Left ventricle myocardium inferior (tissue), 1 donor: Measurements from ENCODE around the gene DSCAML1. TPM values are rescaled to one million over a fixed set of nuclear protein-coding genes. Genes with fewer than 3 reads are reported as not detected.

Experiments
- DNase-seq: peaks from one replicate; pipeline ENCODE4 v3.0.0-alpha.2; 2020
- H3K27ac ChIP-seq: fragments of 200-600 bp; replicated peaks from 2 replicates; pipeline ENCODE4 v1.8.0; 2021
- H3K27me3 ChIP-seq: fragments of 200-600 bp; 2 replicates; pipeline ENCODE4 v1.8.0; 2021; ENCODE audit warnings: low read depth
- H3K36me3 ChIP-seq: fragments of 200-600 bp; 2 replicates; pipeline ENCODE4 v1.8.0; 2021
- H3K4me1 ChIP-seq: fragments of 200-600 bp; 2 replicates; pipeline ENCODE4 v1.8.0; 2021
- H3K4me3 ChIP-seq: fragments of 200-600 bp; 2 replicates; pipeline ENCODE4 v1.8.0; 2021; ENCODE audit warnings: mild to moderate bottlenecking, moderate library complexity
- H3K9me3 ChIP-seq: fragments of 200-600 bp; replicated peaks from 2 replicates; pipeline ENCODE4 v1.8.0; 2021
- CTCF ChIP-seq: fragments of 200-600 bp; IDR thresholded peaks from 2 replicates; pipeline ENCODE4 v1.8.0; 2021; ENCODE audit warnings: antibody characterized with exemption, mild to moderate bottlenecking, borderline replicate concordance
- intact Hi-C: fragments of 100-400 bp; cut with micrococcal nuclease; formaldehyde crosslinking; loops from one replicate; pipeline ENCODE4 v1.11.0; 2022
- total RNA-seq: library from RNA; stranded (reverse); fragmentation: NEBNext Ultra II Directional; extraction: Animal tissue kit (Norgen Biotek cat#: 25700); gene quantifications from one replicate; pipeline ENCODE4 v1.2.1, GENCODE V29; 2021
- donor health status: DM: no; HTN: yes; CAD: no; lungs with severe emphysema.

DSCAML1 gene
- total RNA-seq, 1 donor from 2014 or later, result 0.19 TPM

- no peaks in the 10 kb centered on the region for H3K9me3 ChIP-seq
- H3K36me3 ChIP-seq, result no peaks in the 10 kb centered on the region
- H3K4me1 ChIP-seq, result peaks cover 10% of the 10 kb centered on the region
- H3K4me3 ChIP-seq, result no peak overlapping the region
- intact Hi-C loops, result no loop called here
- DNase-seq, result no peak
- no peak for TF ChIP-seq CTCF
- H3K27me3 ChIP-seq, result no peaks in the 10 kb centered on the region
- H3K27ac ChIP-seq, result no peak overlapping the region
Observed at GRCh38 chr11:117716521-117717440, 80.2 kb downstream of the DSCAML1 start.

- Histone ChIP-seq H3K4me1 (peaks cover 10% of the 10 kb centered on the region), H3K27ac (no peak overlapping the region), H3K4me3 (no peak overlapping the region), H3K27me3 (no peaks in the 10 kb centered on the region), H3K36me3 (no peaks in the 10 kb centered on the region), H3K9me3 (no peaks in the 10 kb centered on the region)
- intact Hi-C loops, result no loop called here
- TF ChIP-seq CTCF, result no peak
- DNase-seq, result no peak
Observed at GRCh38 chr11:117715801-117716200, 81.2 kb downstream of the DSCAML1 start.

- H3K4me3 ChIP-seq, result no peak overlapping the region
Observed at GRCh38 chr11:117713538-117713991, 83.5 kb downstream of the DSCAML1 start.

GRCh38 chr11:117712530-117712929 lies 84.5 kb downstream of the DSCAML1 start:
- peaks cover 7% of the 10 kb centered on the region for H3K9me3 ChIP-seq
- H3K27ac ChIP-seq, result no peak overlapping the region
- intact Hi-C loops, result no loop called here
- H3K27me3 ChIP-seq, result no peaks in the 10 kb centered on the region
- no peak for TF ChIP-seq CTCF
- H3K36me3 ChIP-seq, result no peaks in the 10 kb centered on the region
- DNase-seq, result no peak
- peaks cover 3% of the 10 kb centered on the region for H3K4me1 ChIP-seq
- no peak overlapping the region for H3K4me3 ChIP-seq

More at GRCh38 chr11:117713538-117713991, 83.5 kb downstream of the DSCAML1 start:
- Histone ChIP-seq H3K27me3 (no peaks in the 10 kb centered on the region), H3K4me1 (peaks cover 10% of the 10 kb centered on the region), H3K27ac (no peak overlapping the region), H3K9me3 (peaks cover 7% of the 10 kb centered on the region), H3K36me3 (no peaks in the 10 kb centered on the region)
- no peak for DNase-seq
- TF ChIP-seq CTCF, result no peak
- intact Hi-C loops, result no loop called here

GRCh38 chr11:117711331-117711730 lies 85.7 kb downstream of the DSCAML1 start:
- Histone ChIP-seq H3K4me1 (peaks cover 3% of the 10 kb centered on the region), H3K27me3 (no peaks in the 10 kb centered on the region), H3K27ac (no peak overlapping the region), H3K9me3 (peaks cover 7% of the 10 kb centered on the region), H3K36me3 (no peaks in the 10 kb centered on the region), H3K4me3 (no peak overlapping the region)
- intact Hi-C loops, result no loop called here
- no peak for DNase-seq
- no peak for TF ChIP-seq CTCF
